B cell (primary cell): ENCODE data around the gene CSNK1G3. TPM values are rescaled to one million over a fixed set of nuclear protein-coding genes. Genes with fewer than 3 reads are reported as not detected.

Experiments used
- ATAC-seq: fragments of 200-7000 bp; cut with Tn5 transposase; one replicate; pipeline ENCODE4 v1.10.0; 2021; ENCODE audit warnings: low read depth, mild to moderate bottlenecking, moderate number of reproducible peaks, moderate library complexity
- CTCF ChIA-PET: fragments of 350-600 bp; sonication (Branson Sonifier 250); formaldehyde crosslinking; loops from one replicate; lab custom pipeline; 2021; ENCODE audit warnings: antibody characterized with exemption, inconsistent platforms; lab: Charles Lee
- POLR2A ChIA-PET: fragments of 350-600 bp; sonication (Branson Sonifier 250); formaldehyde crosslinking; loops from one replicate; lab custom pipeline; 2021; ENCODE audit warnings: antibody characterized with exemption; lab: Charles Lee
- DNase-seq: peaks from one replicate; pipeline ENCODE4 v3.0.0; 2013
- H2AFZ ChIP-seq: 2 replicates; pipeline ENCODE4 v1.6.1; 2012; ENCODE audit warnings: mild to moderate bottlenecking, low read depth, low read length; ENCODE audit not compliant: insufficient read depth, poor library complexity, severe bottlenecking
- H3K27ac ChIP-seq, 2 donors: 1 replicate in 1 of 2; 2 replicates in 1 of 2; pipeline ENCODE4 v1.5.1; 2012 to 2013; ENCODE audit warnings: low read length in 2 of 2, mild to moderate bottlenecking in 2 of 2, moderate library complexity in 1 of 2
- H3K27me3 ChIP-seq, 4 experiments: fragments of 200-600 bp in 1 of 4; sonication (generic) in 1 of 4; replicated peaks in 1 of 4; 1 replicate in 2 of 4; 2 replicates in 2 of 4; pipeline versions ENCODE4 v1.6.1 to v1.7.0; 2013 to 2016; ENCODE audit warnings: low read length in 3 of 4, mild to moderate bottlenecking in 2 of 4, mixed read lengths in 1 of 4, moderate library complexity in 1 of 4; ENCODE audit not compliant: insufficient read depth in 4 of 4, control insufficient read depth in 3 of 4; ENCODE audit errors: control extremely low read depth in 1 of 4
- H3K36me3 ChIP-seq, 2 experiments: replicated peaks in 1 of 2; 1 replicate in 1 of 2; 2 replicates in 1 of 2; pipeline versions ENCODE4 v1.6.1 to v1.7.1; 2013; ENCODE audit warnings: low read length in 1 of 2; ENCODE audit not compliant: insufficient read depth in 2 of 2, control insufficient read depth in 1 of 2; ENCODE audit errors: control extremely low read depth in 1 of 2, extremely low read depth in 1 of 2
- H3K4me1 ChIP-seq, 2 donors: fragments of 200-600 bp in 1 of 2; sonication (generic) in 1 of 2; 1 replicate in 1 of 2; 2 replicates in 1 of 2; pipeline versions ENCODE4 v1.5.1 to v1.6.1; 2013 to 2017; ENCODE audit warnings: low read length in 2 of 2; ENCODE audit not compliant: control insufficient read depth in 2 of 2, insufficient read depth in 2 of 2
- H3K4me2 ChIP-seq: replicated peaks from 2 replicates; pipeline ENCODE3; 2012; ENCODE audit warnings: mild to moderate bottlenecking, low read depth, low read length; ENCODE audit not compliant: poor library complexity, severe bottlenecking
- H3K4me3 ChIP-seq, 5 experiments: fragments of 200-600 bp in 1 of 5; sonication (generic) in 1 of 5; 1 replicate in 3 of 5; 2 replicates in 2 of 5; pipeline versions ENCODE4 v1.5.1 to v1.7.0; 2011 to 2016; ENCODE audit warnings: low read length in 4 of 5, mild to moderate bottlenecking in 4 of 5, low read depth in 2 of 5, control low read depth in 1 of 5, moderate library complexity in 1 of 5; ENCODE audit not compliant: insufficient read depth in 1 of 5; ENCODE audit errors: control extremely low read depth in 1 of 5, extremely low read depth in 1 of 5
- H3K79me2 ChIP-seq: fragments of 200-600 bp; sonication (generic); one replicate; pipeline ENCODE4 v1.6.0; 2016; ENCODE audit warnings: low read length; ENCODE audit not compliant: control insufficient read depth, insufficient read depth
- H3K9ac ChIP-seq: fragments of 200-600 bp; sonication (generic); 2 replicates; pipeline ENCODE4 v1.6.1; 2017; ENCODE audit warnings: mild to moderate bottlenecking, low read length, moderate library complexity
- H3K9me3 ChIP-seq, 3 donors: one replicate each; pipeline versions ENCODE4 v1.6.1 to v1.7.1; 2013; ENCODE audit warnings: low read length in 2 of 3; ENCODE audit not compliant: control insufficient read depth in 2 of 3, insufficient read depth in 1 of 3; ENCODE audit errors: control extremely low read depth in 1 of 3
- H4K20me1 ChIP-seq: 2 replicates; pipeline ENCODE4 v1.6.0; 2012; ENCODE audit warnings: mild to moderate bottlenecking, low read length; ENCODE audit not compliant: insufficient read depth, control insufficient read depth, poor library complexity, severe bottlenecking
- H3K27ac Mint-ChIP-seq: one replicate; pipeline ENCODE4 v1.8.0; 2021; ENCODE audit warnings: mixed read lengths
- H3K27me3 Mint-ChIP-seq: one replicate; pipeline ENCODE4 v1.8.0; 2021; ENCODE audit warnings: mixed read lengths
- H3K4me1 Mint-ChIP-seq: one replicate; pipeline ENCODE4 v1.8.0; 2021; ENCODE audit warnings: mixed read lengths
- H3K4me3 Mint-ChIP-seq: one replicate; pipeline ENCODE4 v1.8.0; 2021; ENCODE audit warnings: mixed read lengths
- H3K9me3 Mint-ChIP-seq: one replicate; pipeline ENCODE4 v1.8.0; 2022; ENCODE audit warnings: mixed read lengths; ENCODE audit not compliant: insufficient read depth
- CTCF ChIP-seq: fragments of 200-600 bp; IDR thresholded peaks from one replicate; pipeline ENCODE4 v1.8.0; 2022; ENCODE audit warnings: antibody characterized with exemption, mild to moderate bottlenecking
- EZH2 ChIP-seq: IDR thresholded peaks from 2 replicates; pipeline ENCODE4 v1.6.1; 2012; ENCODE audit warnings: borderline replicate concordance, low read depth, mild to moderate bottlenecking, moderate library complexity, low read length; ENCODE audit not compliant: insufficient read depth, poor library complexity, severe bottlenecking
- WGBS: methylation state at CpG from one replicate; pipeline ENCODE4 v1.1.5; 2013; ENCODE audit warnings: missing lambda C conversion rate; ENCODE audit not compliant: insufficient coverage; 5-methylcytosine and 5-hydroxymethylcytosine counted together
- intact Hi-C: fragments of 100-400 bp; cut with micrococcal nuclease; formaldehyde crosslinking; loops from one replicate; pipeline ENCODE4 v1.10.0; 2022
- polyA plus RNA-seq: library from polyadenylated mRNA; depleted of rRNA; stranded (reverse); fragments of >200 nt; gene quantifications from 2 replicates; pipeline ENCODE4 v1.2.3, GENCODE V29; 2012
- total RNA-seq, 2 donors: library from RNA; stranded (reverse); fragments of 120-200 nt in 1 of 2; gene quantifications; 1 replicate in 1 of 2; 2 replicates in 1 of 2; pipeline versions ENCODE4 v1.2.3 to v1.2.4, GENCODE V29; 2013 to 2022

The CSNK1G3 gene
- total and polyA plus RNA-seq, 2 donors (not counting 1 experiment from before 2014, with no cell fraction given), result 20.8 to 140 TPM

- no peak overlapping the region for H3K27ac Mint-ChIP-seq
Measured at GRCh38 chr5:123474228-123474627, 37.7 kb upstream of the CSNK1G3 start.

GRCh38 chr5:123476731-123477130 is 35.2 kb upstream of the CSNK1G3 start:
- no peak for ATAC-seq
- intact Hi-C loops, result no loop called here
- ChIA-PET POLR2A (no interaction called here), CTCF (no interaction called here)
- Histone ChIP-seq H3K9me3 (no peaks in the 10 kb centered on the region), H3K27me3 (peaks cover 0 to 6% (median 0%) of the 10 kb centered on the region in 4 experiments), H3K27ac (no peak overlapping the region), H3K4me2 (no peak overlapping the region), H2AFZ (no peak overlapping the region), H3K4me3 (no peak overlapping the region), H3K36me3 (no peaks in the 10 kb centered on the region), H3K4me1 (no peaks in the 10 kb centered on the region), H4K20me1 (no peaks in the 10 kb centered on the region), H3K79me2 (no peaks in the 10 kb centered on the region), H3K9ac (no peak overlapping the region)
- TF ChIP-seq EZH2 (no peak), CTCF (no peak)
- DNase-seq, result no peak
- Mint-ChIP-seq H3K9me3 (no peaks in the 10 kb centered on the region), H3K27me3 (peaks cover 17% of the 10 kb centered on the region), H3K4me1 (no peaks in the 10 kb centered on the region), H3K4me3 (no peak overlapping the region), H3K27ac (no peak overlapping the region)
- WGBS, result no CpG with 5 or more reads among the region's 1 CpG

More at GRCh38 chr5:123474228-123474627, 37.7 kb upstream of the CSNK1G3 start:
- peaks cover 7% of the 10 kb centered on the region for H3K9me3 Mint-ChIP-seq
- no peak overlapping the region for H3K4me3 ChIP-seq
- POLR2A ChIA-PET, result no interaction called here
- no peak for DNase-seq
- H3K4me3 Mint-ChIP-seq, result no peak overlapping the region
- no peaks in the 10 kb centered on the region for H3K36me3 ChIP-seq
- intact Hi-C loops, result no loop called here
- no peaks in the 10 kb centered on the region for H3K4me1 ChIP-seq
- CTCF ChIA-PET, result no interaction called here
- H3K9me3 ChIP-seq, result peaks cover 0 to 3% (median 0%) of the 10 kb centered on the region in 3 donors
- H3K27ac ChIP-seq, result no peak overlapping the region
- no peak overlapping the region for H2AFZ ChIP-seq
- H3K4me2 ChIP-seq, result no peak overlapping the region
- H4K20me1 ChIP-seq, result no peaks in the 10 kb centered on the region
- H3K9ac ChIP-seq, result no peak overlapping the region
- no peak for TF ChIP-seq EZH2
- TF ChIP-seq CTCF, result no peak
- H3K4me1 Mint-ChIP-seq, result no peaks in the 10 kb centered on the region
- H3K79me2 ChIP-seq, result no peaks in the 10 kb centered on the region
- peaks cover 0 to 14% (median 7%) of the 10 kb centered on the region in 4 experiments for H3K27me3 ChIP-seq
- no peak for ATAC-seq
- peaks cover 18% of the 10 kb centered on the region for H3K27me3 Mint-ChIP-seq
